ENCODE measurements around the gene OPCML.

GRCh38 chr11:132704781-132705375, 827.4 kb downstream of the OPCML start:
- TF ChIP-seq, protein P1, sequence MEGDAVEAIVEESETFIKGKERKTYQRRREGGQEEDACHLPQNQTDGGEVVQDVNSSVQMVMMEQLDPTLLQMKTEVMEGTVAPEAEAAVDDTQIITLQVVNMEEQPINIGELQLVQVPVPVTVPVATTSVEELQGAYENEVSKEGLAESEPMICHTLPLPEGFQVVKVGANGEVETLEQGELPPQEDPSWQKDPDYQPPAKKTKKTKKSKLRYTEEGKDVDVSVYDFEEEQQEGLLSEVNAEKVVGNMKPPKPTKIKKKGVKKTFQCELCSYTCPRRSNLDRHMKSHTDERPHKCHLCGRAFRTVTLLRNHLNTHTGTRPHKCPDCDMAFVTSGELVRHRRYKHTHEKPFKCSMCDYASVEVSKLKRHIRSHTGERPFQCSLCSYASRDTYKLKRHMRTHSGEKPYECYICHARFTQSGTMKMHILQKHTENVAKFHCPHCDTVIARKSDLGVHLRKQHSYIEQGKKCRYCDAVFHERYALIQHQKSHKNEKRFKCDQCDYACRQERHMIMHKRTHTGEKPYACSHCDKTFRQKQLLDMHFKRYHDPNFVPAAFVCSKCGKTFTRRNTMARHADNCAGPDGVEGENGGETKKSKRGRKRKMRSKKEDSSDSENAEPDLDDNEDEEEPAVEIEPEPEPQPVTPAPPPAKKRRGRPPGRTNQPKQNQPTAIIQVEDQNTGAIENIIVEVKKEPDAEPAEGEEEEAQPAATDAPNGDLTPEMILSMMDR (conservative IDR thresholded peaks at IDR 0.05; ENCODE audit: low read depth, low read length): no peak
- TF ChIP-seq EZH2 (IDR thresholded peaks at IDR 0.05; ENCODE audit: borderline replicate concordance, low read depth, low read length, poor library complexity, severe bottlenecking): no peak

Measured in A673 (cell line).